GM04504 (cell line): ENCODE data around the gene LGMN.
"Not testable (repeated sequence)": the region's sequence is repeated elsewhere in the genome, so short reads cannot be mapped to it uniquely, and the experiment has no call there.

Experiments
- DNase-seq: peaks from one replicate; pipeline ENCODE4 v3.0.0-alpha.2; 2012; ENCODE audit warnings: low read depth

Gene LGMN

GRCh38 chr14:92748259-92749016, at the start of gene LGMN:
Gene LGMN, minus strand, starts transcription at chr14:92748627. Its CDS starts 15,841 bp downstream, at chr14:92732786.
- peak; percentile 81 for DNase-seq

GRCh38 chr14:92794961-92795360, 46.5 kb upstream of the LGMN start:
- no peak for DNase-seq

GRCh38 chr14:92794547-92794941, 46.1 kb upstream of the LGMN start:
- DNase-seq = no peak

GRCh38 chr14:92793709-92794546, 45.5 kb upstream of the LGMN start, which contains the start of gene GOLGA5:
Gene GOLGA5, plus strand, starts transcription at chr14:92794305. Its CDS starts 3,133 bp downstream, at chr14:92797438.
- peak; percentile 96 for DNase-seq

- DNase-seq = no peak
These were observed 44.5 kb upstream of the LGMN start for GRCh38 chr14:92792885-92793284.

GRCh38 chr14:92789457-92790089, 41.1 kb upstream of the LGMN start:
- DNase-seq = no peak

GRCh38 chr14:92787554-92787953, 39.1 kb upstream of the LGMN start:
- no peak for DNase-seq

- no peak for DNase-seq
These were observed 38.0 kb upstream of the LGMN start for GRCh38 chr14:92786427-92786756.

- DNase-seq = peak; percentile 39
These were observed 37.4 kb upstream of the LGMN start for GRCh38 chr14:92785667-92786426.

GRCh38 chr14:92783813-92784431, 35.5 kb upstream of the LGMN start:
- DNase-seq = peak; percentile 44

GRCh38 chr14:92781350-92781749, 32.9 kb upstream of the LGMN start:
- no peak for DNase-seq

- DNase-seq = peak; percentile 39
These were observed 32.2 kb upstream of the LGMN start for GRCh38 chr14:92780444-92781232.

- DNase-seq = not testable (repeated sequence)
These were observed 30.6 kb upstream of the LGMN start for GRCh38 chr14:92778868-92779565.

GRCh38 chr14:92775292-92775691, 26.9 kb upstream of the LGMN start:
- DNase-seq = not testable (repeated sequence)

- no peak for DNase-seq
These were observed 26.1 kb upstream of the LGMN start for GRCh38 chr14:92774572-92774971.

GRCh38 chr14:92770484-92770883, 22.1 kb upstream of the LGMN start:
- DNase-seq = no peak

- no peak for DNase-seq
These were observed 20.4 kb upstream of the LGMN start for GRCh38 chr14:92768795-92769194.

- not testable (repeated sequence) for DNase-seq
These were observed 19.8 kb upstream of the LGMN start for GRCh38 chr14:92768236-92768635.

- DNase-seq = not testable (repeated sequence)
These were observed 15.5 kb upstream of the LGMN start for GRCh38 chr14:92763666-92764631.
